GM19468 (cell line): ENCODE results near the gene GEMIN5.

ENCODE experiments used
- ATAC-seq: cut with Tn5 transposase; IDR thresholded peaks from one replicate; pipeline ENCODE4 v1.9.1; 2021; ENCODE audit warnings: mild to moderate bottlenecking, moderate library complexity, moderate number of reproducible peaks; ENCODE audit not compliant: unreplicated experiment; ENCODE audit errors: extremely low read depth

Gene GEMIN5

GRCh38 chr5:154857530-154858296, 80.3 kb downstream of the GEMIN5 start:
- ATAC-seq, result peak; percentile 42

- ATAC-seq, result no peak
Measured at GRCh38 chr5:154851351-154851750, 86.7 kb downstream of the GEMIN5 start.

GRCh38 chr5:154850255-154851062, 87.6 kb downstream of the GEMIN5 start, which contains the start of gene FAXDC2:
FAXDC2 (minus strand) TSS chr5:154850603; CDS start chr5:154838178, 12,425 bp downstream.
- ATAC-seq, result no peak

- ATAC-seq, result no peak
Measured at GRCh38 chr5:154849791-154850201, 88.2 kb downstream of the GEMIN5 start.

GRCh38 chr5:154849264-154849785, 88.7 kb downstream of the GEMIN5 start:
- ATAC-seq, result no peak

- no peak for ATAC-seq
Measured at GRCh38 chr5:154844809-154845208, 93.2 kb downstream of the GEMIN5 start.

- no peak for ATAC-seq
Measured at GRCh38 chr5:154842689-154843530, 95.1 kb downstream of the GEMIN5 start.

GRCh38 chr5:154841273-154841661, 96.7 kb downstream of the GEMIN5 start:
- ATAC-seq, result no peak

GRCh38 chr5:154840435-154841272, 97.4 kb downstream of the GEMIN5 start:
- ATAC-seq, result no peak
